Endodermal cell (in vitro differentiated cells): ENCODE data around the gene CAPN2. TPM values are rescaled to one million over a fixed set of nuclear protein-coding genes. Genes with fewer than 3 reads are reported as not detected.

Experiments
- DNase-seq: peaks from one replicate; pipeline ENCODE4 v3.0.0-alpha.2; 2017
- H3K27ac ChIP-seq: 2 replicates; pipeline ENCODE4 v1.5.1; 2013; ENCODE audit warnings: mild to moderate bottlenecking, low read depth, low read length, moderate library complexity
- H3K27me3 ChIP-seq: 2 replicates; pipeline ENCODE4 v1.6.1; 2013; ENCODE audit warnings: mild to moderate bottlenecking, low read length, moderate library complexity; ENCODE audit not compliant: insufficient read depth, control insufficient read depth, poor library complexity, severe bottlenecking
- H3K36me3 ChIP-seq: 2 replicates; pipeline ENCODE4 v1.7.0; 2013; ENCODE audit warnings: mild to moderate bottlenecking, low read length, moderate library complexity; ENCODE audit not compliant: control insufficient read depth, insufficient read depth
- H3K4me1 ChIP-seq: one replicate; pipeline ENCODE4 v1.7.0; 2013; ENCODE audit warnings: low read length; ENCODE audit not compliant: control insufficient read depth, insufficient read depth
- H3K4me3 ChIP-seq: 2 replicates; pipeline ENCODE4 v1.5.1; 2013; ENCODE audit warnings: mild to moderate bottlenecking, low read length, moderate library complexity
- H3K9ac ChIP-seq: 2 replicates; pipeline ENCODE4 v1.6.1; 2013; ENCODE audit warnings: mild to moderate bottlenecking, low read length, moderate library complexity; ENCODE audit not compliant: poor library complexity, severe bottlenecking; ENCODE audit errors: extremely low read depth
- H3K9me3 ChIP-seq: 2 replicates; pipeline ENCODE4 v1.6.1; 2013; ENCODE audit warnings: mild to moderate bottlenecking, low read length, moderate library complexity; ENCODE audit not compliant: control insufficient read depth
- H3K27ac Mint-ChIP-seq: 2 replicates; pipeline ENCODE4 v1.8.0; 2020; ENCODE audit warnings: mixed read lengths
- H3K27me3 Mint-ChIP-seq: 2 replicates; pipeline ENCODE4 v1.8.0; 2021; ENCODE audit warnings: mild to moderate bottlenecking, mixed read lengths; ENCODE audit not compliant: insufficient read depth
- H3K36me3 Mint-ChIP-seq: 2 replicates; pipeline ENCODE4 v1.8.0; 2020; ENCODE audit warnings: low read depth, mixed read lengths
- H3K4me1 Mint-ChIP-seq: 2 replicates; pipeline ENCODE4 v1.8.0; 2020; ENCODE audit warnings: mixed read lengths
- H3K4me3 Mint-ChIP-seq: 2 replicates; pipeline ENCODE4 v1.8.0; 2020; ENCODE audit warnings: mild to moderate bottlenecking, moderate library complexity, mixed read lengths
- H3K9me3 Mint-ChIP-seq: 2 replicates; pipeline ENCODE4 v1.8.0; 2020; ENCODE audit warnings: mild to moderate bottlenecking, mixed read lengths
- WGBS, 2 experiments: methylation state at CpG; one replicate each; pipeline versions ENCODE4 v1.1.5 to v1.1.7; 2013; ENCODE audit warnings: missing lambda C conversion rate in 2 of 2, mixed read lengths in 1 of 2; ENCODE audit not compliant: insufficient coverage in 1 of 2, insufficient read length in 1 of 2; 5-methylcytosine and 5-hydroxymethylcytosine counted together
- total RNA-seq, 2 donors: library from RNA; stranded (reverse); fragmentation: NEBNext Ultra II Directional in 1 of 2; extraction: Animal tissue kit (Norgen Biotek cat#: 25700) in 1 of 2; gene quantifications; 2 replicates in 1 of 2; 3 replicates in 1 of 2; pipeline ENCODE4 v1.2.1, GENCODE V29; 2021
- TF ChIP-seq, protein P1 (sequence below): fragments of 200-600 bp; sonication (generic); conservative IDR thresholded peaks from 2 replicates; pipeline ENCODE4 v1.5.0; 2021; ENCODE audit warnings: antibody characterized with exemption, mild to moderate bottlenecking

CAPN2 gene
- total RNA-seq, 2 donors from 2014 or later, result 49.2 to 49.7 TPM

DNA sequence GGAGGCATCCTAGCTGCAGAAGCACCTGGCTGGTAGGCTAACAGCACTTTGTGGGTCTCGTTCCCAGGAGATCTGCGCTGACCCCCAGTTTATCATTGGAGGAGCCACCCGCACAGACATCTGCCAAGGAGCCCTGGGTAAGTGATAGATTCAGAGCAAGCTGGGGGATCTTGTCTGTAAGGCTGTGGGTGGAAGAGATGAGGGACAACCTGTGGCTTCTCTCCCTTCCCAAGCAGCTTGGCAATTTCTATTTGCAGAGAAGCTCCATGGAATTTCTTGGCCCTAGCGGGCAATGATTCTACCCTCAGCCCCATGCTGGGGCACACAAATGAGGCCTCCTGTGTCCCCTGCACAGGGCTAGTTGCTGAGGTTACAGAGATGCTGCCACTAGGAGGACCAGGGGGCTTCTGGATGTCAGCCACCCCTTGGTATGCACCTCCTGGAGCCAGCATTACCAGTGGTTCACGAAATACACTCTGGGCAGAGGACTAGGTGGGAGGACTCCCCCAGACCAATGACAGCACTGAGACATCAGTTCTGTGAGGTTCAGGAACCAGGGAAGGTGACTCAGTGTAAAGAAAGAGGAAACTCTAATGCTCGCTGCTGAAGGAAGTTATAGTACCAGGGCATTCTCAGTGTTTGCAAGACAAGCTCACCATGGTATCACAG lies 5.5 kb downstream of the CAPN2 start:
- H3K27ac Mint-ChIP-seq, result no peak overlapping the region
- Histone ChIP-seq H3K9ac (peak overlapping the region; percentile 31), H3K36me3 (peaks cover 58% of the 10 kb centered on the region), H3K27me3 (no peaks in the 10 kb centered on the region), H3K4me3 (no peak overlapping the region), H3K9me3 (no peaks in the 10 kb centered on the region), H3K4me1 (peaks cover 18% of the 10 kb centered on the region), H3K27ac (no peak overlapping the region)
- no peak overlapping the region for H3K4me3 Mint-ChIP-seq
- DNase-seq, result peak; percentile 74
- peaks cover 34% of the 10 kb centered on the region for H3K36me3 Mint-ChIP-seq
- H3K27me3 Mint-ChIP-seq, result peaks cover 40% of the 10 kb centered on the region
- no peaks in the 10 kb centered on the region for H3K9me3 Mint-ChIP-seq
- TF ChIP-seq, protein P1, sequence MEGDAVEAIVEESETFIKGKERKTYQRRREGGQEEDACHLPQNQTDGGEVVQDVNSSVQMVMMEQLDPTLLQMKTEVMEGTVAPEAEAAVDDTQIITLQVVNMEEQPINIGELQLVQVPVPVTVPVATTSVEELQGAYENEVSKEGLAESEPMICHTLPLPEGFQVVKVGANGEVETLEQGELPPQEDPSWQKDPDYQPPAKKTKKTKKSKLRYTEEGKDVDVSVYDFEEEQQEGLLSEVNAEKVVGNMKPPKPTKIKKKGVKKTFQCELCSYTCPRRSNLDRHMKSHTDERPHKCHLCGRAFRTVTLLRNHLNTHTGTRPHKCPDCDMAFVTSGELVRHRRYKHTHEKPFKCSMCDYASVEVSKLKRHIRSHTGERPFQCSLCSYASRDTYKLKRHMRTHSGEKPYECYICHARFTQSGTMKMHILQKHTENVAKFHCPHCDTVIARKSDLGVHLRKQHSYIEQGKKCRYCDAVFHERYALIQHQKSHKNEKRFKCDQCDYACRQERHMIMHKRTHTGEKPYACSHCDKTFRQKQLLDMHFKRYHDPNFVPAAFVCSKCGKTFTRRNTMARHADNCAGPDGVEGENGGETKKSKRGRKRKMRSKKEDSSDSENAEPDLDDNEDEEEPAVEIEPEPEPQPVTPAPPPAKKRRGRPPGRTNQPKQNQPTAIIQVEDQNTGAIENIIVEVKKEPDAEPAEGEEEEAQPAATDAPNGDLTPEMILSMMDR, result peak; percentile 50
- peaks cover 38% of the 10 kb centered on the region for H3K4me1 Mint-ChIP-seq
- WGBS, 2 experiments, result 84 to 92% methylated on average over 4 to 6 of the region's 6 CpGs

DNA sequence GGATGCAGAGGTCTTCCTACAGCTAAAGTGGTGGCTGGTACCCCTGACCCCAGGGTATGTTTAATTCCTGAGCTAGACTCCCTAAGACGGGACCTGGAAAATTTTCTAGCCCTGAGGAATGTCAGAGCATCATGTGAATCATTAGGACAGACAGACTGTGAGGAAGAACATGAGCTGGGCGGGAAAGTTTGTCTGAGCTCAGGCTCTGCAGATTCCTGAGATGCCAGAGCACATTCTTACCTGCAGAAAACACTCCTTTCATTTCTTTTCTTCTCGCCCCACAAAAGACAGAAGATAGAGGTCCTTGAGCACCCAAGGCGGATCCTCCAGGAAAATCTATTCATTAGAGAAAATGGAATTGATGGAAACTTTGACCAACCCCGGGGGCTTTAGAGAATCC lies 6.5 kb downstream of the CAPN2 start:
- H3K9ac ChIP-seq, result peak overlapping the region; percentile 31
- H3K4me1 ChIP-seq, result peaks cover 22% of the 10 kb centered on the region
- TF ChIP-seq, protein P1, result no peak
- H3K27me3 ChIP-seq, result no peaks in the 10 kb centered on the region
- peak overlapping the region; percentile 14 for H3K4me3 ChIP-seq
- 36 to 48% methylated on average over 1 to 5 of the region's 5 CpGs for WGBS, 2 experiments
- no peak overlapping the region for H3K27ac ChIP-seq
- peak; percentile 85 for DNase-seq
- H3K9me3 Mint-ChIP-seq, result no peaks in the 10 kb centered on the region
- H3K9me3 ChIP-seq, result no peaks in the 10 kb centered on the region
- H3K27me3 Mint-ChIP-seq, result peaks cover 37% of the 10 kb centered on the region
- peaks cover 36% of the 10 kb centered on the region for H3K36me3 Mint-ChIP-seq
- H3K4me3 Mint-ChIP-seq, result no peak overlapping the region
- H3K27ac Mint-ChIP-seq, result peak overlapping the region; percentile 87
- H3K36me3 ChIP-seq, result peaks cover 67% of the 10 kb centered on the region
- peaks cover 29% of the 10 kb centered on the region for H3K4me1 Mint-ChIP-seq

DNA sequence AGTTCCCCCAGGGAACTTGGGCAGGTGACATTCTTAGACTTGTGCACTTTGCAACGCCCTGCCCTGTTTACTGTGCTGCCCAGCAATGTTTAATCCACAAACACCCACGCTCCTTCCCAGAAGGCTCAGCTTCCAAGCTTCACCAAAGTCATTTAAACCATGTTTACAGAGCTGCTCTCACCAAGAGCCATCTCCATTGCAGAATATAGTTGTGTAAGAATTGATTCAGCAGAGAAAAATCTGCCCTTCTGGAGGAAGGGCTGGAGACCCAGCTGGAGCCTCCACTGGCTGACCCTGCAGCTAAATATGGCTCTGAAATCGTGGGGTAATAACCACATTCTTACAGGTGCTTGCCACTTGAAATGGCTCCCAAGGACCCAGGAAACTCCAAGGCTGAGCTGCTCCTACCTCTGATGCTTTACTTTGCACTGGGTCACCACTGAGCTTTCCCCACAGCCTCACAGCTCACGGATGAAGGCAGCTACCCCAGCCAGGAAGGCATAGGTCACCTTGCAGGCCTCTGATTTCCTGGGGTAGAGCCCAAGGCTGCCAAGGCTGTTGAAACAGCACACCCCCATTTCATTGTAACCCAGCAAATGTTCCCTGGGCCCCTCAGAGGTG lies 8.7 kb downstream of the CAPN2 start:
- Histone ChIP-seq H3K27ac (no peak overlapping the region), H3K9ac (no peak overlapping the region), H3K4me1 (peaks cover 14% of the 10 kb centered on the region), H3K9me3 (no peaks in the 10 kb centered on the region), H3K27me3 (no peaks in the 10 kb centered on the region), H3K4me3 (no peak overlapping the region), H3K36me3 (peaks cover 79% of the 10 kb centered on the region)
- Mint-ChIP-seq H3K4me3 (no peak overlapping the region), H3K4me1 (peaks cover 20% of the 10 kb centered on the region), H3K27ac (no peak overlapping the region), H3K27me3 (peaks cover 43% of the 10 kb centered on the region), H3K36me3 (peaks cover 50% of the 10 kb centered on the region), H3K9me3 (no peaks in the 10 kb centered on the region)
- TF ChIP-seq, protein P1, result no peak
- 92 to 94% methylated on average over 3 to 4 of the region's 4 CpGs for WGBS, 2 experiments
- DNase-seq, result no peak
